Thyroid gland (tissue), 4 donors: ENCODE measurements around the gene LCE5A.

ENCODE experiments used
- POLR2A ChIP-seq, 2 donors: fragments of 450-650 bp; IDR thresholded peaks; one replicate each; pipeline ENCODE4 v1.6.1; 2017; ENCODE audit warnings: antibody characterized with exemption in 2 of 2, mild to moderate bottlenecking in 2 of 2, moderate library complexity in 1 of 2
- TF ChIP-seq, protein P1 (sequence below), 6 experiments: fragments of 200-600 bp in 3 of 6; fragments of 450-650 bp in 3 of 6; sonication (generic) in 3 of 6; IDR thresholded peaks; one replicate each; pipeline ENCODE4 v1.5.1; 2016 to 2019; ENCODE audit warnings: antibody characterized with exemption in 6 of 6, mild to moderate bottlenecking in 2 of 6, inconsistent platforms in 1 of 6, moderate library complexity in 1 of 6

DNA sequence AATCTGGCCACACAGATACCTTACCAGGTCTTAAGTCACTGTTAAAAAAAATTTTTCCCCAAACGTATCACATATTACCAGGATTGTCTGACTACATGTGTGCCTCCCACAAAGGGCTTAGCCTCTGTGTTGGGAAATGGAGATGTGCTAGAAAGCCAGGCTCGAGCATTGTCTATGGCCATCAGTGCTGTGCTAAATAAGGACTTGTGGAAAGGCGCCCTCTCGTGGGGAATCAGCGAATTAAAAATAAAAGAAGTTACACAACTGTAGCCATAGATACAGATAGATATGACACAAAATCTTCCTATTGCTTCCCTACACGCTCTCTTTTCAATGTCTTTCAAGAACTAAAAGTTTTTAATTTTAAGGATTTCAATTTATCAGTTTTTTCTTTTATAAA lies 49.1 kb upstream of the LCE5A start:
- TF ChIP-seq, protein P1, sequence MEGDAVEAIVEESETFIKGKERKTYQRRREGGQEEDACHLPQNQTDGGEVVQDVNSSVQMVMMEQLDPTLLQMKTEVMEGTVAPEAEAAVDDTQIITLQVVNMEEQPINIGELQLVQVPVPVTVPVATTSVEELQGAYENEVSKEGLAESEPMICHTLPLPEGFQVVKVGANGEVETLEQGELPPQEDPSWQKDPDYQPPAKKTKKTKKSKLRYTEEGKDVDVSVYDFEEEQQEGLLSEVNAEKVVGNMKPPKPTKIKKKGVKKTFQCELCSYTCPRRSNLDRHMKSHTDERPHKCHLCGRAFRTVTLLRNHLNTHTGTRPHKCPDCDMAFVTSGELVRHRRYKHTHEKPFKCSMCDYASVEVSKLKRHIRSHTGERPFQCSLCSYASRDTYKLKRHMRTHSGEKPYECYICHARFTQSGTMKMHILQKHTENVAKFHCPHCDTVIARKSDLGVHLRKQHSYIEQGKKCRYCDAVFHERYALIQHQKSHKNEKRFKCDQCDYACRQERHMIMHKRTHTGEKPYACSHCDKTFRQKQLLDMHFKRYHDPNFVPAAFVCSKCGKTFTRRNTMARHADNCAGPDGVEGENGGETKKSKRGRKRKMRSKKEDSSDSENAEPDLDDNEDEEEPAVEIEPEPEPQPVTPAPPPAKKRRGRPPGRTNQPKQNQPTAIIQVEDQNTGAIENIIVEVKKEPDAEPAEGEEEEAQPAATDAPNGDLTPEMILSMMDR (IDR thresholded peaks at IDR 0.05): peak; percentile 29 to 64 (median 43)
- no peak for TF ChIP-seq POLR2A (IDR thresholded peaks at IDR 0.05)
